GM12864 (cell line): ENCODE results near the gene CLINT1.

Experiments
- DNase-seq: peaks from one replicate; pipeline ENCODE4 v3.0.0-alpha.2; 2011; ENCODE audit warnings: low read depth
- H3K4me3 ChIP-seq: 2 replicates; pipeline ENCODE4 v1.5.1; 2011; ENCODE audit warnings: mild to moderate bottlenecking, low read depth, low read length, control low read depth
- CTCF ChIP-seq: IDR thresholded peaks from 2 replicates; pipeline ENCODE4 v1.5.1; 2011; ENCODE audit warnings: low read depth, mild to moderate bottlenecking, moderate library complexity, low read length, control low read depth, inconsistent platforms; ENCODE audit errors: missing control alignments

Gene CLINT1

GRCh38 chr5:157827423-157827822, 31.5 kb downstream of the CLINT1 start:
- DNase-seq = no peak
- no peak overlapping the region for H3K4me3 ChIP-seq
- no peak for TF ChIP-seq CTCF

DNA sequence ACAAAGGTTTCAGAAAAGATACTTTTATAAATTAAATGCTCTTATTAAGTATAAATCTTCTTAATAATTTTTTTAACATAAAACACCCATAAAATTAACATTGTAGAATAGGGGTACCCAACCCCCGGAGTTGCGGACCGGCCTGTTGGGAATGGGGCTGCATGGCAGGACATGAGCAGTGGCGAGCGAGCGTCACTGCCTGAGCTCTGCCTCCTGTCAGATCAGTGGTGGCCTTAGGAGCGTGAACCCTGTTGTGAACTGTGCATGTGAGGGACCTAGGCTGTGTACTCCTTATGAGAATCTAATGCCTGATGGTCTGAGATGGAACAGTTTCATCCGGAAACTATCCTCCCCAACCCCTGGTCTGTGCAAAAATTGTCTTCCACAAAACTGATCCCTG, 35.3 kb downstream of the CLINT1 start:
- no peak for DNase-seq
- TF ChIP-seq CTCF = no peak
- no peak overlapping the region for H3K4me3 ChIP-seq

DNA sequence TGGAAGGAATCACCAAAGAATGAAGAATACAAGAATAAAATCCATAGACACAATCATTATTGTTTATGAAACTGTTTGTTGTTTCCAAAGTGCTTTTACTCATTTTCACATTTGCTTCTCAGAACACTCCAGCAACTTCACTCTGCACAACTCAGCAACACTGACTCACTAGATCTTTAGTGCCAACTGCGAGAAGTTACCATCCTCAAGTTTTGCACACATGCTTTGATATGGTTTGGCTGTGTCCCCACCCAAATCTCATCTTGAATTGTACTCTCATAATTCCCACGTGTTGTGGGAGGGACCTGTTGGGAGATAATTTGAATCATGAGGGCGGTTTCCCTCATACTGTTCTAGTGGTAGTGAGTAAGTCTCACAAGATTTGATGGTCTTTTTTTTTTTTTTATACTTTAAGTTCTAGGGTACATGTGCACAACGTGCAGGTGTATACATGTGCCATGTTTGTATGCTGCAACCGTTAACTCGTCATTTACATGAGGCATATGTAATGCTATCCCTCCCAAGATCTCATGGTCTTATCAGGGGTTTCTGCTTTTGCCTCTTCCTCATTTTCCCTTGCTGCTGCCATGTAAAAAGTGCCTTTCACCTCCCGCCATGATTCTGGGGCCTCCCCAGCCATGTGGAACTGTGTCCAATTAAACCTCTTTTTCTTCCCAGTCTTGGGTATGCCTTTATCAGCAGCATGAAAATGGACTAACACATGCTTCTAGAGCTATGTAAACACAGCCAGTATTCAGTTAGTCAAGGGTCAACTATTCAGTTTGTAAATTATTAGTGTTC, 36.9 kb downstream of the CLINT1 start:
- no peak for TF ChIP-seq CTCF
- DNase-seq = no peak
- H3K4me3 ChIP-seq = no peak overlapping the region

- no peak for DNase-seq
- no peak for TF ChIP-seq CTCF
- no peak overlapping the region for H3K4me3 ChIP-seq
Measured at GRCh38 chr5:157821405-157821804, 37.5 kb downstream of the CLINT1 start.

DNA sequence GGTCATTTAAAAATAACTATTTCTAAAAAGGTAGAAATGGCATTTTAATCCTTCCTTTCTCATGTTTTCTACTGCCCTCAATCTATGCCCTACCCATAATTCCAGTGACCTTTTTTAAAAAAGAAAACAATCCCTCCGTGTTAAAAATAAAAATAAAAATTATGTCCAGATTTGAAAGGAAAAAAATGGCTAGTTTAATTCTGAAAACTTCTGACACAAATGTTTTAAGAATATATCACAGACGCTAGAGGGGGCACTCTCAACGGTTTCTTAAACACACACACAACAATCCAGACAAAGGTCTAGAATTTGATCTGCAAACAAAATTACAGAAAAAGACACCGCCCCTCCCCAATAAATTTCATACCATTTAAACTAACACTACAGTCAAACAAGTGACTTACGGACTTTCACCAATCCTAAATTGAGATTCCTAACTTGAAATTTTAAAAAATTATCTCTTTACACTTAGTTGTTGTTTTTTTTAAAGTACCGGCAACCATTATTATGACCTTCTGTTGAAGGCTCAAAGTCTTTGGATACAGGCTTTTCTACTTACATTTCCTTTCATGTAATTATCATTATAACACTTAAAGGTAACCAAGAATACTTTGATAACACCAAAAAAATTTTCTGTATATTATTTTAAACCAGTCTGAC, 38.2 kb downstream of the CLINT1 start:
- H3K4me3 ChIP-seq = no peak overlapping the region
- DNase-seq = peak; percentile 13

DNA sequence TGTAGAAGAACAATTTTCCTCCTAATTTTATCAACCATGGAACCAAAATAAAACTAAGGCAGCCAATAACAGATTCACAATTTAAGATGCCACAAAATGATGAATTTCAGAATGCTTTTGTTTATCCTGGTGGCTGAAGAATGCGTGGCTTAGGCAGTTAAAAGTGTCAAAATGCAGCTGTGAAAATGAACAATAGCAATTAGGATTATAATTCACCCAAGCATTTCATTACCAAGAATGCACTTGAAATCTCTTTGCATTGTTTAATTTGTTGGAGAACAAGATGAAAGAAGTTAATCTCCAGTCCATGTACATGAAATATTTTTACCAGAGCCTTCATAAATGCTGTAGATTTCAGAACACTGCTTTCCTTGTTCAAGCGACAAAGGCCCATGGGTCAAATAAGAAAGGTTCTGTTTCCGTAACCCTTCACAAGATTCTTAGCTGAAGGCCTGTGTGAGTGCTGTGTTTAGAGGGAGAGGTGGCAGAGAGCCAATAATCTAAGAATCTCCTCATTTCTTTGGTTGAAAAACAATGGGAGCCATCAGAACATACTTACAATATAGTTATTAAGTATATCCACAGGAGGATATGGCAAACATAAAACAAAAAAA, 39.3 kb downstream of the CLINT1 start:
- H3K4me3 ChIP-seq = no peak overlapping the region
- TF ChIP-seq CTCF = no peak
- no peak for DNase-seq

More for the DNA sequence above, 38.2 kb downstream of the CLINT1 start:
- TF ChIP-seq CTCF = peak; percentile 53
